ENCODE data around the gene TMPRSS9. TPM values are rescaled to one million over a fixed set of nuclear protein-coding genes. Genes with fewer than 3 reads are reported as not detected.

TMPRSS9 gene
- total and polyA plus RNA-seq, 3 donors from 2014 or later = 3.5 to 9.8 (median 8.4) TPM

DNA sequence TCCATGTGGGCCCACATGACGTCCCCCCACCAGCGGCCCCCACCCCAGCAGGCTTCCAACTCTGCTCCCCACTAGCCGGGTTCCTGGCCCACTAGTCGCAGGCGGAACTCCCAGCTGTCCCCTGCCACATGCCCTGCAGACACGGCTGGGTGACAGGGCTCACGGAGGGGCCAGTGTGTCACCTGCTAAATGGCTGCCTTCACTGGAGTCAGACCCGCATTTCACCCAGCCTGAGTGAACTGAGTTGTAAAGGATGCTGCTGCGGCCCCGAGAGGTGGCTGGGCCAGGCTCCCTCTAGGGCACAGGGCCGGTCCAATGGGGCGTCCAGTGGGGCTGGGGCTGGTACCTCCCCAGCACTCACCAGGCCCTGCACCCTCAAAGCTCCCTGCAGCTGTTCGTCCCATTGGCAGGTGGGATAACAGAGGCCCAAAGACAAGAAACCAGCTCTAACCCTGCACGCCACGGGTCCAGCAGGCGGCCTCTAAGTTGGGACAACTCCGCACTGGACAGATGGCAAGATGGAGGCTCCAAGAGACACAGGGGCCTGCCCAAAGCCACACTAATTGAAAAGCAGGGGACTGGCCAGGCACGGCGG is 93.5 kb downstream of the TMPRSS9 start:
- intact Hi-C loops (cut with DNase I; ENCODE audit: low total_unique reads) = no loop called here
- TF ChIP-seq, protein P1, sequence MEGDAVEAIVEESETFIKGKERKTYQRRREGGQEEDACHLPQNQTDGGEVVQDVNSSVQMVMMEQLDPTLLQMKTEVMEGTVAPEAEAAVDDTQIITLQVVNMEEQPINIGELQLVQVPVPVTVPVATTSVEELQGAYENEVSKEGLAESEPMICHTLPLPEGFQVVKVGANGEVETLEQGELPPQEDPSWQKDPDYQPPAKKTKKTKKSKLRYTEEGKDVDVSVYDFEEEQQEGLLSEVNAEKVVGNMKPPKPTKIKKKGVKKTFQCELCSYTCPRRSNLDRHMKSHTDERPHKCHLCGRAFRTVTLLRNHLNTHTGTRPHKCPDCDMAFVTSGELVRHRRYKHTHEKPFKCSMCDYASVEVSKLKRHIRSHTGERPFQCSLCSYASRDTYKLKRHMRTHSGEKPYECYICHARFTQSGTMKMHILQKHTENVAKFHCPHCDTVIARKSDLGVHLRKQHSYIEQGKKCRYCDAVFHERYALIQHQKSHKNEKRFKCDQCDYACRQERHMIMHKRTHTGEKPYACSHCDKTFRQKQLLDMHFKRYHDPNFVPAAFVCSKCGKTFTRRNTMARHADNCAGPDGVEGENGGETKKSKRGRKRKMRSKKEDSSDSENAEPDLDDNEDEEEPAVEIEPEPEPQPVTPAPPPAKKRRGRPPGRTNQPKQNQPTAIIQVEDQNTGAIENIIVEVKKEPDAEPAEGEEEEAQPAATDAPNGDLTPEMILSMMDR (IDR thresholded peaks at IDR 0.05) = no peak
- no peak for TF ChIP-seq POLR2A (IDR thresholded peaks at IDR 0.05)
- Histone ChIP-seq H3K36me3 (ENCODE audit: low read depth, missing control alignments) (no peaks in the 10 kb centered on the region), H3K4me1 (peaks cover 8% of the 10 kb centered on the region), H3K4me3 (no peak overlapping the region), H3K27ac (no peak overlapping the region), H3K9me3 (no peaks in the 10 kb centered on the region), H3K27me3 (no peaks in the 10 kb centered on the region)
- no peak for DNase-seq
- WGBS, 2 donors = 94% methylated on average over 13 to 19 of the region's 19 CpGs

DNA sequence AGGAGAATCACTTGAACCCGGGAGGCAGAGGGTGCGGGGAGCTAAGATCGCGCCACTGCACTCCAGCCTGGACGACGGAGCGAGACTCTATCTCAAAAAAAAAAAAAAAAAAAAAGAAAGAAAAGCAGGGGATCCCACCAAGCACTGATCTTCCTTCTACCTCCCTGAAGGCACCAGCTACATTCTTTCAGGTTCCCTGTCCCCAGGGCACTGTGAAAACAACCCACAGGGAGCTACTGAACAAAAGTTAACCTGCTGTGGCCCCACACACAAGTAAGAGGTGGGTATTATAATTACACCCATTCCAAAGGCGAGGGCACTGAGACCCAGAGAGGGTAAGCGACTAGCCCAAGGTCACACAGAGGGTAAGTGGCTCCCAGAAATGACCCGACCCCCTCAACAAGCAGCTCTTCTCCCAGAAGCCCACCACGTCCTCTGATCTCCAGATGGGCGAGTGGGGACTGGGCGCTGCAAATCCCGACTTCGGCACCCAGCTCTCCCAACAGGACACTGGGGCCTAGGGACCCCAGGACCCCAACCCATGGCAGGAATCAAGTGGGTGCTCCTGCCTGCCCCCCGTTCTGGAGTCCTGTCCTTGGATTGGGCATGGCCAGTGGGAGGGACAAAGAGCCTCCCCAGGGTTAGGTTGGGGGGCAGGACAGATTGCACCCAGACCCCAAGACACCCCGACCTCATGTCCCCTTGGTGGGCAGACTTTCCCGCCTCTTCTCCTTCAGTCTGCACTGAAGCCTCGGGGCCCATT is 94.3 kb downstream of the TMPRSS9 start:
- no peak for DNase-seq
- intact Hi-C loops (cut with DNase I; ENCODE audit: low total_unique reads) = no loop called here
- no peak for TF ChIP-seq POLR2A (IDR thresholded peaks at IDR 0.05)
- TF ChIP-seq, protein P1 (IDR thresholded peaks at IDR 0.05) = no peak
- 88 to 93% methylated on average over 17 to 19 of the region's 19 CpGs for whole genome bisulfite sequencing, 2 donors
- H3K4me1 ChIP-seq = peaks cover 8% of the 10 kb centered on the region
- H3K9me3 ChIP-seq = no peaks in the 10 kb centered on the region
- no peak overlapping the region for H3K4me3 ChIP-seq
- H3K27me3 ChIP-seq = no peaks in the 10 kb centered on the region
- no peak overlapping the region for H3K27ac ChIP-seq
- no peaks in the 10 kb centered on the region for H3K36me3 ChIP-seq (ENCODE audit: low read depth, missing control alignments)

DNA sequence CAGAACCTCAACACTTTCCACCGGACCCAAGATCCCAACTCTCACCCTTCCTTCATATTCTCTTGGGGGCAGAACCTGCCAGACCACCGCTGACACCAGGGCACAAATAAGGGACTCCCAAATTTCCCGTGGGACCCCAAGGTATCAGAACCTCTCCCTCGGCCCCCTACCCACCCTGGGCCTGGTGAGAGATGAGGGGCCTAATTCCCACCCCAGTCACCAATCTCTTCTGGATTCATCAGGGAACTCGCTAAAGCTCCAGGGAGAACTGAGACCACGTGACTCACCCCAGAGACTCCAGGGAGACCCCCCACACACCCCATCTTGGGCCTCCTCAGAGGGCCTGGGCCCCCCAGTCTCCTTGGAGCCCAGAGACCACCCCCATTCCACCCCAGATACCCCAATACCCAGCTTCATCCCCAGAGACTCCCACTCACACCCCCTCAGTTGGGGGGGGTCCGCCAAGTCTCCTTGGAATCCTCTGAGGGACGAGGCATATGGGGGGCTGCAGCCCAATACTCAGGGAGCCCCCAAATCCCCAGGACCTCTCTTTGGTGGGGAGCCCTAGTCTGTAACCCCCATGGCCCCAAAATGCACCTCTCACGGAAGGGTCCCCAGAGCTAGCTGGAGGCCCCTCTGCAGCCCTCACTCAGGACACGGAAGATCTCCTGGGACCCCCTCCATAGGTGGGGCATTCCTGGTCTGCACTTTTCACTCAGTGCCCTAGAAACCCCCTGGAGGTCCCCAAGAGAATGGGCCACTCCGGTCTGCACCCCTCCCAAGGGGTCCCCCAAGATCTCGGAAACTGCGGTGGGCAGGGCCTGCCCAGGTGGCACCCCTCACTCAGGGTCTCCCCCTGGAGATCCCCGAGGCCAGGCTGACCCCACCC is 95.1 kb downstream of the TMPRSS9 start:
- Histone ChIP-seq H3K36me3 (ENCODE audit: low read depth, missing control alignments) (no peaks in the 10 kb centered on the region), H3K4me3 (peak overlapping the region; percentile 73 to 84), H3K27me3 (no peaks in the 10 kb centered on the region), H3K27ac (no peak overlapping the region), H3K4me1 (peaks cover 8% of the 10 kb centered on the region), H3K9me3 (no peaks in the 10 kb centered on the region)
- TF ChIP-seq, protein P1 (IDR thresholded peaks at IDR 0.05) = no peak
- no peak for TF ChIP-seq POLR2A (IDR thresholded peaks at IDR 0.05)
- no peak for DNase-seq
- intact Hi-C loops (cut with DNase I; ENCODE audit: low total_unique reads) = no loop called here
- WGBS, 2 donors = 74 to 93% methylated on average over 6 to 14 of the region's 14 CpGs

DNA sequence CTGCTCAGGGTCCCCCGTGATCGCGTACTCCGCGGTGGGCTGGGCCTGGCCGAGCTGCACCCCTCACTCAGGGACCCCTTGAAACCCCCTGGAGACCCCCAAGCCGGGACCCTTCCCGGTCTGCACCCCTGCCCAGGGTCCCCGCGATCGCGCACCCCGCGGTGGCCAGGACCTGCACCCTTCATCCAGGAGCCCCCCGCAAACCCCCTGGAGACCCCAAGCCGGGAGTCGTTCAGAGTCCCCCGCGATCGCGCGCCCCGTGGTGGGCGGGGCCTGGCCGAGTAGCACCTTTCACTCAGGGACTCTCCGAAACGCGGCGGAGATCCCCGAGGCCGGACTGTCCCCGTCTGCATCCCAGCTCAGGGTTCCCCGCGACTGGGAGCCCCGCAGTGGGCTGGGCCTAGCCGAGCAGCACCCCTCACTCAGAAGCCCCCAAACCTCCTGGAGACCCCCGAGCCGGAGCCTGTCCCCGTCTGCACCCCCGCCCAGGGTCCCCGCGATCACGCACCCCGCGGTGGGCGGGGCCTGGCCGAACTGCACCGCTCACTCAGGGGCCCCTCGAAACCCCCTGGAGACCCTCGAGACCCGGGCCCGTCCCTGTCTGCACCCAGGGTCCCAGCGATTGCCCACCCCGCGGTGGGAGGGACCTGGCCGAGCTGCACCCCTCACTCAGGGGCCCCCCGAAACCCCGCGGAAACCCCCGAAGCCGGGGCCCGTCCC is 95.9 kb downstream of the TMPRSS9 start:
- WGBS, 2 donors = 1% methylated on average over 32 of the region's 62 CpGs; no CpG with 5 or more reads in 1 of the 2 donors
- intact Hi-C loops (cut with DNase I; ENCODE audit: low total_unique reads) = no loop called here
- no peak for TF ChIP-seq POLR2A (IDR thresholded peaks at IDR 0.05)
- TF ChIP-seq, protein P1 (IDR thresholded peaks at IDR 0.05) = no peak
- peaks cover 8% of the 10 kb centered on the region for H3K4me1 ChIP-seq
- peak; percentile 31 for DNase-seq
- no peaks in the 10 kb centered on the region for H3K36me3 ChIP-seq (ENCODE audit: low read depth, missing control alignments)
- no peaks in the 10 kb centered on the region for H3K27me3 ChIP-seq
- H3K27ac ChIP-seq = no peak overlapping the region
- no peaks in the 10 kb centered on the region for H3K9me3 ChIP-seq
- H3K4me3 ChIP-seq = peak overlapping the region; percentile 73 to 84
